Loucy (cell line): Measurements from ENCODE around the gene CYB5R3.

ENCODE experiments used
- H2AFZ ChIP-seq: fragments of 200-600 bp; sonication (generic); 2 replicates; pipeline ENCODE4 v1.6.0; 2016; ENCODE audit warnings: antibody characterized with exemption, mild to moderate bottlenecking, low read length, moderate library complexity
- H3F3A ChIP-seq: fragments of 200-600 bp; 2 replicates; pipeline ENCODE4 v1.6.0; 2016; ENCODE audit warnings: antibody characterized with exemption, low read depth, mild to moderate bottlenecking
- H3K27me3 ChIP-seq: fragments of 200-600 bp; sonication (generic); 2 replicates; pipeline ENCODE4 v1.6.1; 2014; ENCODE audit warnings: low read length, mild to moderate bottlenecking; ENCODE audit not compliant: insufficient read depth, poor library complexity, severe bottlenecking
- H3K36me3 ChIP-seq: fragments of 200-600 bp; sonication (generic); 2 replicates; pipeline ENCODE4 v1.6.1; 2016; ENCODE audit warnings: low read length; ENCODE audit not compliant: insufficient read depth
- H3K4me1 ChIP-seq: fragments of 200-600 bp; sonication (generic); 2 replicates; pipeline ENCODE4 v1.5.1; 2014; ENCODE audit warnings: low read length, mild to moderate bottlenecking; ENCODE audit not compliant: insufficient read depth, poor library complexity, severe bottlenecking
- H3K4me2 ChIP-seq: fragments of 200-600 bp; sonication (generic); 2 replicates; pipeline ENCODE4 v1.6.0; 2014; ENCODE audit warnings: antibody characterized with exemption, low read length, low read depth, mild to moderate bottlenecking; ENCODE audit not compliant: poor library complexity, severe bottlenecking
- H3K4me3 ChIP-seq: fragments of 200-600 bp; sonication (generic); 2 replicates; pipeline ENCODE4 v1.5.1; 2014; ENCODE audit warnings: low read length, mild to moderate bottlenecking, mixed read lengths; ENCODE audit not compliant: poor library complexity, severe bottlenecking
- H3K79me2 ChIP-seq: fragments of 200-600 bp; sonication (generic); 2 replicates; pipeline ENCODE4 v1.6.1; 2014; ENCODE audit warnings: low read length; ENCODE audit not compliant: insufficient read depth
- H3K9ac ChIP-seq: fragments of 200-600 bp; sonication (generic); 2 replicates; pipeline ENCODE4 v1.6.0; 2014; ENCODE audit warnings: mild to moderate bottlenecking, low read depth, low read length, moderate library complexity; ENCODE audit not compliant: poor library complexity, severe bottlenecking
- H3K9me2 ChIP-seq: fragments of 200-600 bp; sonication (generic); replicated peaks from 2 replicates; pipeline ENCODE4 v1.6.1; 2016; ENCODE audit warnings: low read depth, low read length, mixed read lengths
- H3K9me3 ChIP-seq: fragments of 200-600 bp; sonication (generic); 2 replicates; pipeline ENCODE4 v1.6.1; 2014; ENCODE audit warnings: mild to moderate bottlenecking, antibody characterized with exemption, low read length, low read depth; ENCODE audit not compliant: insufficient read depth
- H4K20me1 ChIP-seq: fragments of 200-600 bp; sonication (generic); 2 replicates; pipeline ENCODE4 v1.6.0; 2014; ENCODE audit warnings: antibody characterized with exemption, low read length, mild to moderate bottlenecking; ENCODE audit not compliant: insufficient read depth, poor library complexity, severe bottlenecking
- EZH2phosphoT487 ChIP-seq: fragments of 200-600 bp; IDR thresholded peaks from 2 replicates; pipeline ENCODE4 v1.6.1; 2018; ENCODE audit warnings: antibody characterized with exemption, mild to moderate bottlenecking, moderate library complexity, borderline replicate concordance
- TF ChIP-seq, protein P1 (sequence below): fragments of 200-600 bp; sonication (generic); conservative IDR thresholded peaks from 2 replicates; pipeline ENCODE4 v1.5.1; 2014; ENCODE audit warnings: mild to moderate bottlenecking, antibody characterized with exemption, low read length

CYB5R3 gene

DNA sequence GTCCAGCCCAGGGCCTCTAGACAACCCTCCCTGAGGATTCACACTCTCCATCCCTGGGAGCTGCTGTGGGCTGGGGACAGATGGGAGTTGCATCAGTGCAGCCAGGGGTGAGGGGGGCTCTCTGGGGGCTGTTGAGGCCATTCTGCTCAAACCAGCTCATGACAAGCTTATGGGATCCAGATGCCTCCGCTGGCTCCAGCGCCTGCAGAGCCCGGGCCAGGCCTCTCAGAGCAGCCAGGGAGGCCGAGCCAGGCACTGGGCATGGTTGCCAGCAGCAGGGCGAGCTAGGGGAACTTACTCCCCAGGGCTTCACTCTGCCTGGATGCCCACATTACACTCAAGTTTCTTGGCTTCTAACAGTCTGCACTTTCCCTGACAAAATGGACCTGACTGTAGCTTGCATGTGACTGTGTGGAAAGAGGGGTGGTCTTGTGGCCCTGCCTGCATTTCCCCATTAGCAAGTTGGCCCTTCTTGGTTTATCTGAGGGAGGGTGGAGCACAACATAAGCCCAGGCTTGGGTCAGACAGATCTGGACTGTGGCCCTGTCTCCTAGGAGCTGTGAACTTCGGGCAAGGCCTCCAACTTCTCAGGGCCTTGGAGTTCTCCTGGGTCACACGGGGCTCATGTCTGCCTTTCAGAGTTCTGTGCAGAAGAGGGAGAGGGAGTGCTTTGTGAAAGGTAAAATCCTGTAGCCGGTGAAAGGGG, 34.5 kb upstream of the CYB5R3 start:
- no peak overlapping the region for H3K4me2 ChIP-seq
- H3K4me3 ChIP-seq: no peak overlapping the region
- no peaks in the 10 kb centered on the region for H3K36me3 ChIP-seq
- no peaks in the 10 kb centered on the region for H4K20me1 ChIP-seq
- no peaks in the 10 kb centered on the region for H3K9me3 ChIP-seq
- TF ChIP-seq, protein P1, sequence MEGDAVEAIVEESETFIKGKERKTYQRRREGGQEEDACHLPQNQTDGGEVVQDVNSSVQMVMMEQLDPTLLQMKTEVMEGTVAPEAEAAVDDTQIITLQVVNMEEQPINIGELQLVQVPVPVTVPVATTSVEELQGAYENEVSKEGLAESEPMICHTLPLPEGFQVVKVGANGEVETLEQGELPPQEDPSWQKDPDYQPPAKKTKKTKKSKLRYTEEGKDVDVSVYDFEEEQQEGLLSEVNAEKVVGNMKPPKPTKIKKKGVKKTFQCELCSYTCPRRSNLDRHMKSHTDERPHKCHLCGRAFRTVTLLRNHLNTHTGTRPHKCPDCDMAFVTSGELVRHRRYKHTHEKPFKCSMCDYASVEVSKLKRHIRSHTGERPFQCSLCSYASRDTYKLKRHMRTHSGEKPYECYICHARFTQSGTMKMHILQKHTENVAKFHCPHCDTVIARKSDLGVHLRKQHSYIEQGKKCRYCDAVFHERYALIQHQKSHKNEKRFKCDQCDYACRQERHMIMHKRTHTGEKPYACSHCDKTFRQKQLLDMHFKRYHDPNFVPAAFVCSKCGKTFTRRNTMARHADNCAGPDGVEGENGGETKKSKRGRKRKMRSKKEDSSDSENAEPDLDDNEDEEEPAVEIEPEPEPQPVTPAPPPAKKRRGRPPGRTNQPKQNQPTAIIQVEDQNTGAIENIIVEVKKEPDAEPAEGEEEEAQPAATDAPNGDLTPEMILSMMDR: no peak
- TF ChIP-seq EZH2phosphoT487: no peak
- H3F3A ChIP-seq: no peaks in the 10 kb centered on the region
- H3K9me2 ChIP-seq: no peaks in the 10 kb centered on the region
- H3K9ac ChIP-seq: no peak overlapping the region
- no peaks in the 10 kb centered on the region for H3K27me3 ChIP-seq
- H2AFZ ChIP-seq: no peak overlapping the region
- no peaks in the 10 kb centered on the region for H3K79me2 ChIP-seq
- H3K4me1 ChIP-seq: no peaks in the 10 kb centered on the region

DNA sequence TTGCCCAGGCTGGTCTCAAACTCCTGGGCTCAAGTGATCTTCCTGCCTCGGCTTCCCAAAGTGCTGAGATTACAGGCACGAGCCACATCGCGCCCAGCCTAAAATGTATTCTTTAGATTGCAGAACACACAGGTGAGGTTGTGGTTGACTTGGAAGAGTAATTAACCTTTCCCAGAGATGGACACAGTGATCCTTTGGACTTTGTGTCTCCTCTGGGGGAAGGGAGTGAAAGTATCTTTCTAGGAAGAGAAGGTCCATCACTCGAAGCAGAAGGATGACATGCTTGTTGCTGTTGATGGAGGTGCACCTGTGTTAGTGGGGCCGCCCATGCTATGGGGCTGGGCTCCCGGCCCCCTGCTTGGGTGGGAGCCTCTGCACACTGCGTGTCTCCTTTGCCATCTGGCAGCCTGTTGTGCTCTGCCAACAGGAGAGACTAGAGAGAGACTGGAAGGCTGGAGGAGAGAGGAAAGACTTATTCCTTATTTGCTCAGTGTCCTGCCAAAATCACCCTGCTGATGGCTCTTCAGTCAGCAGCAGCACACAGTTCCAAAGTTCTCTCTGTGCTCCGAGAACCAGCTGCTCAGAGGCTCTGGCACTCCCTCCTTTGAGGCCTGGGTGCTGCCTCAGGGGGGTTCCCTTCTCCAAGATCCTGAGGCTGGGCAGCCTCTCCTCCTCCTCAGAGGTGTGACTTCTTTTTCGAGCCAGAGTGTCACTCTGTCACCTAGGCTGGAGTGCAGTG, 33.1 kb upstream of the CYB5R3 start:
- H3F3A ChIP-seq: no peaks in the 10 kb centered on the region
- H3K9me2 ChIP-seq: no peaks in the 10 kb centered on the region
- no peaks in the 10 kb centered on the region for H4K20me1 ChIP-seq
- no peaks in the 10 kb centered on the region for H3K27me3 ChIP-seq
- H3K9ac ChIP-seq: no peak overlapping the region
- no peaks in the 10 kb centered on the region for H3K9me3 ChIP-seq
- no peaks in the 10 kb centered on the region for H3K79me2 ChIP-seq
- no peak overlapping the region for H3K4me2 ChIP-seq
- no peaks in the 10 kb centered on the region for H3K4me1 ChIP-seq
- no peaks in the 10 kb centered on the region for H3K36me3 ChIP-seq
- TF ChIP-seq EZH2phosphoT487: no peak
- TF ChIP-seq, protein P1: no peak
- no peak overlapping the region for H2AFZ ChIP-seq
- H3K4me3 ChIP-seq: no peak overlapping the region

DNA sequence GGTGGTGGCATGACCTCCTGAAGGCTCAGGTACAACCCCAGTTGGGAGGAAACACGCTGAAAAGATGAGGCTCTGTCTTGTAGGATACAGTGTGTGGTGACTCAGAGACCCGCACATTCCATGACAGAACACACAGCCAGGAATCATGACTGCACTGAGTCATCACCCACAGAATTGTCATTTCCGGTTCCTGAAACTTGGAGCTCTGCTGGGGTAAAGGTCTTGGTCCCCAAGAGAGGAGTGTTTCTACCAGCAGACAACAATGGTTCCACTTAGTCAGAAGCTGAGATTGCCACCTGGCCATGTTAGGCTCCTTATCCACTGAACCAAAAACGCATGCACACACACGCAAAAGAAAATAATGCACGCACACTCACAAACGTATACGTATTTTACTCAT, 31.5 kb upstream of the CYB5R3 start:
- Histone ChIP-seq H3K9me3 (no peaks in the 10 kb centered on the region), H3K4me1 (no peaks in the 10 kb centered on the region), H3K4me2 (no peak overlapping the region), H3K79me2 (no peaks in the 10 kb centered on the region), H3K9me2 (no peaks in the 10 kb centered on the region), H3F3A (no peaks in the 10 kb centered on the region), H2AFZ (no peak overlapping the region), H3K9ac (no peak overlapping the region), H3K36me3 (no peaks in the 10 kb centered on the region), H3K27me3 (no peaks in the 10 kb centered on the region), H4K20me1 (no peaks in the 10 kb centered on the region), H3K4me3 (no peak overlapping the region)
- TF ChIP-seq, protein P1: no peak
- TF ChIP-seq EZH2phosphoT487: no peak
